Kidney capillary endothelial cell (primary cell): ENCODE data around the gene LINC01488.
A peak's percentile ranks its signal among the peaks of the same experiment; 100 is the strongest.

ENCODE experiments used
- DNase-seq: peaks from one replicate; pipeline ENCODE4 v3.0.0-alpha.2; 2018; ENCODE audit warnings: low spot score

LINC01488 gene

DNA sequence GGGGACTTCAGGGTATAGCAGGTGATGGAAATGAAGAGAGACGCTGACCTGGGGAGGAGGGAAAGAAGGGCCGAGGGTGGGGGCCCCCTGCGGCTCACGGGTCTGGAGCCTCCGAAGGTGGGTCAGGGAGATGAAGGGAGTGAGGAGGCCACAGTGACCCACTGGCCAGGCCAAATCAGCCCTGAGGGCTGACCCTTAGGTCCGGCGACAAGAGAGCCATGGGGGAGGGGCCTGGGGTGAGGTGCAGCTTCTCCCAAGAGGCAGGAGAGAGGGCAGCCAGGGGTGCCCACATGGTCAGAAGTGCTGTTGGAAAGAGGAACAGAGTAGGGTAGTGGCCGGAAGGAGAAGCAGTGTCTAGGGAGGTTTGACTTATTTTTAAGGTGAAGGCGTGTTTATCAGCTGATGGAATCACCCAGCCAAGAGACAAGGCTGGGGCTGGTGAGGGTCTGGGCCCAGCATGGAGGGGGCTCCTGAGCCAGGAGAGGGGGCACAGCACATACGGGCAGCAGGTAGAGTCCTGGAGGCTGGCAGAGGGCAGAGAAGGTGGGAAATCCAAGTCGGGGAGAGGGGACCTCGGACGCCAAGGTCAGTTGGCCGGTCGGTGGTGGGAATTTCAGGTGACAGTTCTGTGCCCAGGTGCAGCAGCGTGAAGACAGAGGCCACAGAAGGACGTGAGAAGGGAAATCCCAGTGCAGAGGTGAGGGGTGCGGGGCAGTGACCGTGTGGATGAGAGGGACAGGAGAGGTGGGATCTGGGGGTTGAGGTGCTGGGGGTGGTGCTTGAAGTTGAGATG lies 49.0 kb downstream of the LINC01488 start:
- DNase-seq: no peak

DNA sequence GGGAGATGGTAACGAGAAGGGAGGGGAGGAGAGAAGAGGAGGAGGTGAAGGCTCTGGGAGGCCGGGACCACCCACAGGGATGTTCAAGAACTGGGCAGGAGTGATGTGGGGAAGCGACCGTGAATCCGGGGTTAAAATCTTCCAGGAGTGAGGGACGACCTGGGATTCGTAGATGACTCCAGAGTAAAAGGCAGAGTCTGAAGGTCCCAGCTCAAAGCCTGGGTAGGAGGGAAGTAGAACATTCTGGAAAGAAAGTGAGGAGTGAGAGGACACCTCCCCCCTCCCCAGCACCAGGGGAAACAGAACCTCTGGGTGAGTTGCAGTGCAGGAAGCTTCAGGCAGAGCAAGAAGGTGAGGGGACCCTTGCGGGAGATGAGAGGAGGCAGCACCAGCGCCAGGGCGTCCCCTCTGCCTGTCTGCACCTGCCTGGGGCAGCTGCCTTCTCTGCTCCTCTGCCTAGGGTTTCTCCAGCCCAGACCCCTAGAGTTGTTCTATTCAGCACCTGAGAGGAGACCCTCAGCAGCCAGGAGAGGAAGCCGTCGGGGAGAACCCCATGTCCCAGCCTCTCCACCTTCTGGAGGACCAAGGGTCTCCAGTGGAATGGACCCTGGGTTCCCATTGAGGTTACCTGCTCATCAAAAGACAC lies 49.7 kb downstream of the LINC01488 start:
- DNase-seq: no peak

DNA sequence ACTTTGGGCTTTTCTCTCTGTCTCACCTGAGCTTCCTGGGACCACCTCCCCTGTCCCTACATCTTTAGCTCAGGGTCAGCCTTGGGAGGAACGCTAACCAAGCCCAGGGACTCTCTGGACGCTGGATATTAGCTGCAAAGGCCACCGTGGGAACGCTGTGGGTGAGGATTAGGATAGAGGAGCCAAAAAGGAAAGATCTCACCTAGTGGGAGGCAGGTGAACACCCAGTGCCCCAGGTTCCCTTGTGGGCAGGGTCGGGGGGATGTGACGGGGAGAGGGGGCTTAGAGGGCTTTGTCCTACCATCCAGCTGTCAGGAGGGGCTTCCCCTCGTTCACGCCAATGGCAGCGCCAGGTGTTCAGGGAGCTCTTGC lies 50.2 kb downstream of the LINC01488 start:
- no peak for DNase-seq

DNA sequence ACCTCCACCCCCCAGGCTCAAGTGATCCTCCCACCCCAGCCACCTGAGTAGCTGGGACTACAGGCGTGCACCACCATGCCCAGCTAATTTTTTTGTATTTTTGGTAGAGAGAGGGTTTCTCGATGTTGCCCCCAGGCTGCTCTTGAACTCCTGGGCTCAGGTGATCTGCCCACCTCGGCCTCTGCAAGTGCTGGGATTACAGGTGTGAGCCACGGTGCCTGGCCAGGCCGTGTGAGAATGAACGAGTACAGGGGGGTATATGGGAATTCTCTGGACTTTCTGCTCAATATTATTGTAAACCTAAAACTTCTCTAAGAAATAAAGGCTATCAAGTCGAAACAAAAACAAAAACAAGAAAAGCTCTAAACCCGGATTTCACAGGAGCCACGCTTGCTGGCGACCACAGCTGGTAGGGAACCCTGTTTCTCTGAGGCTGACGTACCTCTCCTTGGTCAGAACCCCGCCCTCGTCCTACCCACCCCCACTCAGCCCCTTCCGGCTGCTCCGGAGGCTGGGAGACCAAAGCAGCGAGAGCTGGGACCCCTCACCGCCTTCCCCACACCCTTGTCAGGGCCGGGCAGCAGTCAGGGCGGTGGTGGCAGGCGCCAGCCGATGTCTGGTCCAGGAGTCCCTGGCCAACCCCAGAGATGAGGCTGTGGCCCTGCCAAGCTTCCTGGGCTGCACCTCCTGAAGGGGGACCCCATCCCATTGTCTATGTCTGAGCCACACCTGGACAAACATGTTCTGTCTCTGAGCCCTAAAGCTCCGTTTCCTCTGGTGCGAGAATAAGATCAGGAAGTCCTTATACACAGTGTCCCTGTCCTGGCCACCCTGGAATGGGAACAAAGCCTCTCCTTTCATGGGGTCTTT lies 52.1 kb downstream of the LINC01488 start:
- no peak for DNase-seq

DNA sequence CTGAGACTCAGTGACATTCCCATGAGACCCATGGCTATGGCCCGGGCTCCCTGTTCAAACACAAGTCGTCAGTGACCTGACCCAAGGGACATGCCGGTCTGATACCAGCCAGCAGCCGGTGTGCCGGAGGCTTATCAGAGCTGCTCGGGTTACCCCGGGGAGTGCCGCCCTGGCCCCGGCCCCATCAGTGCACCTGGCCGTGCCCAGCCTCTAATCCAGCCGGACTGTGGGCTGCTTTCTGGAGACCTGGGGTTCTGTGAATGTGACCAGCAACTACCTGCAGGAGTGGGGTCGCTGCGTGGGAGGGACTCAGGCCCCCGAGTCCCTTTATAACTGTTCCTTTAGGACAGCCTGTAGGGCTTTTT lies 52.7 kb downstream of the LINC01488 start:
- no peak for DNase-seq

DNA sequence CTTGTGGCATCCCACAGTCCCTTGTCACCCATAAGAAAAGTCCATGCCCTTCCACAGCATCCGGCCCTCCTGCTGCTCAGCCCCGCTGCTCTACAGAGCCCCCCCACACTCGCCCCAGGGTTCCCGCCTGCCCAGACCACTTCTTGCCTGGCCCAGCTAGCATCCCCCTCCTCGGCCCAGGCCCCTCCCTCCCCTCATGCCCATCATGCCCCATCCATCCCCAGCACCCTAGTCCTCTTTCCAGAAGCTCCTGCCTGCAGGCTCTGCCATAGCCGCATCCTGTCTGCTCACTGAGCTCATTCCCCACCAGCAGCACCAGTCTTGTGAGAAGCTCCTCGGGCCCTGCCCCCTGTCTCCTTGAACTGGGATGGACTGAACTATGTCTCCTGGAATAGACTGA lies 54.4 kb downstream of the LINC01488 start:
- no peak for DNase-seq

DNA sequence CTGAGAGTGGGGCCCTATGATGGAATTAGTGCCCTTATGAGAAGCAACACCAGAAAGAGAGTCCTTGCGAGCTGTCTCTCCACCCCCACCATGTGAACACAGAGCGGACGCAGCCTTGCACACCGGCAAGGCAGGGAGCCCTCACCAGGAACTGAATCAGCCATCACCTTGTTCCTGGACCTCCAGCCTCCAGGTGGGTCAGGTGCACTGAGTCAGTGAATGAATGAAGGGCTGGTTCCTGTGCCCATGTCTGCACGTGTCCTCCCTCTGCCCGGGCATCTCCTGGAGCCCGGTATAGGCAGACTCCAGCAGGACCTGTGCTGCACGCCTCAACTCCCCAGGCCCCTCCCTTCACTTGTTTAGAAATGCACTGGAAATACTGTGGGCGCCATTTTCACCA lies 54.9 kb downstream of the LINC01488 start:
- no peak for DNase-seq

DNA sequence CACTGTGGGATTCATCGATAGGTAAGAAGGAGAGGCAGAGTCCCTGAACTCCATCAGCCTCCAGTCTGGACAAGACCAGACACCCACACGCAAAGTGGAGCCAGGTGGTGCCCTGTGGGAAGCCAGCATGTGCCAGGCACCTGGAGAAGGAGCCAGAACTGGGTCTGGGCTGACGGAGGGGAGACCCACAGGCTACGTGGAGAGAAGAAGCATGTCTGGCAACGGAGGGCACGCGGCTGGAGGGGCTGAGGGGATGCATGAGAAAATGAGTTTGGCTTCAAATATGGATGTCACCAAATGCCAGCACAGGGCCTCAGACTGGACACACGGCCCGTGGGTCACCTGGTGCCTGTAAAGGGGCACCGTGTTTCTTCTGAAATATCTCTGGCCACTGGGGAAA lies 55.7 kb downstream of the LINC01488 start:
- DNase-seq: no peak

DNA sequence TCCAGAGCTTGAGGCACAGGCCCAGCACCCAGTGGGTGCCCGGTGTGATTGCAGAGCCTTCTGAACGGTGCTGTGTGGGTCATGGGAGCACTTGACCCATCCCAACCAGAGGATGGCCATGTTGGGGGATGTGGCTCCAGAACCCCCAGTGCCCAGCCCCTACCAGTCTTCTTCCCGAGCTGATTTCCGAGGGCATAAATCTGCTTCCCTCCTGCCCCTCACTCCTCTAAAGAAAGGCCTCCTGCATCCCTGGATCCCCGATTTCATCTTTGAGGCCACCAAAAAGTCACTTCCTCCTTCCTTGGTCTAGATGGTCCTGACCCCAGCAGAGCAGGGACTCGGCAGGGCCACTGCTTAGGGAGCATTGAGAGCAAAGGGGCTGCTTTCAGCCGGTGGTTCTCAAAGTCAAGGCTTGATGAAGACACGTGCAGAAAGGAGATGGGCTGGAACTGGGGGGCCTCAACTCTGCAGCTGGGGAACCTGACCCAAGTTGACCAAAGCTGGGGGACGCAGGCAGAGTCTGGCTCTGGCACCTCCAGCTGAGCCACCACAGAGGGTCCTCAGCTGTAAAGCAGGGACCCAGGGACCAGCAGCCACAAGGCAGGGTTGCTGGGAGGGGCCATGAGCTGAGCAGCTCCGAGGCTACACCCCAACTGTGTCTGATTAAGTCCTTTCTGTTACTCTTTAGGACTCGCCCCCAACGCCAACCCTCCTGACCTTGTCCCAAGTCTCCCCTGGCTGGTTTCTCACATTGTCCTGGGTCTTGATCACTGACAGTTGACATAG lies 56.6 kb downstream of the LINC01488 start:
- no peak for DNase-seq

DNA sequence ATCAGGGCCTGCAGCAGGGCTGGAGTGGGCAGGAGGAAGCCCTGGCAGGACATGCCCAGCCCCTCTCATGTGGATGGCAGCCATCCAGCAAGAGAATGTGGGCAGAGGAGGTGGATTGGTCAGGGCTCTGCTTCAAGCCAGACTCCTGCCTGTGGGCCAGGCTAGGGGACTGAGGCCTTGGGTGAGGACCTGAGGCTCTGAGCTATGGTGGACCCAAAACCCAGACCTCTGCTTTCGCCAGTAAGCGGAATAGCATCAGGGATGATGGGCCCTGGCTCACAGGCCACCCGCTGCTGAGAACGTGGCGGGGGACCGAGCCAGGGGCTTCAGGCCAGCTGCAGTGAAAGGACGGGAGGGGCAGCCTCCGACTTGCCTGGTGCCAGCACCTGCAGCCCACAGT lies 57.4 kb downstream of the LINC01488 start:
- DNase-seq: no peak

DNA sequence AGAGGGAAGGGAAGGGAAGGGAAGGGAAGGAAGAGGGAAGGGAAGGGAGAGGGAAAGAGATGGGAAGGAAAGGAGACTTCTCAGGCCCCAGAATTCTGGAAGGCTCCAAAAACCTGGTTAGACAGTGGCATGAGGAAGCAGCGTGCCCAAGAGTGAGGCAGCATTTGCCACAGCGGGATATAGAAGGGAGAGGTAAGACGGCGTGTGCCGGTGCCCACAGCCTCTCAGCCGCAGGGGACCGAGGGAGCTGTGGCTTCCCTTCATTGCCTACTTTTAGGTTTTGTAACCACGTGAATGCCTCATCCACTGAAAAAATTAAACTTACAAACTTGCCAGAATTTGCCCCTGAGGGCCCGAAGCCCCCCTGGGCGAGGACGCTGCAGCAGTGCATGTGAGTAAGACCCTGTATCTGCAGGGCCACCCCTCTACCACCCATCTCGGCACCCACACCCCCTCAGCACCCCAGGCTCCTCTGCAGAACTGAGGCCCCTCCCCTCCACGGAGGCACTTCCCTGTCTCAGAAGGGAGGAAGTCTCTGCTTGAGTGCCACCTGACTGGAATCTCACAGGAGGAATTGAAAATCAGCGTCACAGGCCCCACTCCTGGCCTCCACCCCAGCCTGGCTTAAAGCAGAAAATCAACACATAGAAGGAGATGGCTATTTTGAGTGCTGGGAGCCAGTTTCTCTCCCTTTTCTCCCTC lies 58.1 kb downstream of the LINC01488 start:
- no peak for DNase-seq

DNA sequence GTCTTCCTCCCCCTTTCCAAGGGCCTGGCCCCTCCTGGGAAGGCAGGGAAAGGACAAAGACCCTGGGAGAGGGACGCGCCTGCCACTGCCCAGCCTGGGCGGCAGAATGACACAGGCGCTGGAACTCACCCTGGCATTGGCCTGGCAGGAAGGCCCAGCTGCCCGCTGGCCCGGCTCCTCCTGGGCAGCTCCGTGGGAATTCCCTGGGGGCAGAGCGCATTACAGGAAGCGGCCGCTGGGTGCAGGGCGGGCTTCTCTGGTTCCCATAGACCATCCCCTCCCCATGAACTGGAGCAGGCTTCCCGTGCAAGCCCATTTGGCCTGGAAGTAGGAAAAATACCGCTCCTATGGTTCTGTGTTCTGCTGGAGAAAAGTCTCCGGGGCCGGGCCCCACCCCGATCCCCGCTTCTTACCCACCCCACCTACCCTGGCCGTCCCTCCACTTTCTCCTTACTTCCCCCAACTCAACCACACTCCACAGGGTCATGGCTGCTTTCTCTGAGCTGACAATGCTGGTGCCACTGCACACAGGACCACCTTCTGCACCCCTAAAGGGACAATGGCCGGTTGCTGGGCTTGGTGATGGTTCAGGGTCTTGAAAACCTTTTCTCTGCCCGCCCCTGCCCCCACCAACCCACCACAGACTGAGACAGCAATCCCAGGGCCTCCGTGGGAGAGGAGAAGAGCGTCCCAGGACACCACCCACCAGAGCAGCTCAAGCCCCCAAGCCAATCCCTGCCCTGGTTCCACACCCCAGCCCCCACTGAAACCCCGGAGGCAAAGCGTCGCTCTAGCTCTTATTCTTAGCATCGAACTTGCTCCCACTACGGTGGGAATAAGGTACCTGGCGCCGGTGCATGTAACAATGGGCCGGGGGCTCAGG lies 58.9 kb downstream of the LINC01488 start:
- no peak for DNase-seq

DNA sequence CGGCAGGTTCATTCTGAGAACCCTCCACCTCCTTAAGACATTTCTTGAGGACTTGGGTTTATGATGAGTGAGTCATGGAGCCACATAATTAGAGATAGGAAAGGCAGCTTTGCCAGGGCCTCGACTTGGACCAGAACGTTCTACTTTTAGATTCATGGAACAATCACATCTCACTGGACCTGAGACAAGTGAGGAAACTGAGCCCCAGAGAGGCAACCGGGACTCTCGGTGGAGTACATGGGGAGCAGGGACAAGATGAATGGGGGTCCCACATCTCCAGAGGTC lies 59.5 kb downstream of the LINC01488 start:
- DNase-seq: no peak

DNA sequence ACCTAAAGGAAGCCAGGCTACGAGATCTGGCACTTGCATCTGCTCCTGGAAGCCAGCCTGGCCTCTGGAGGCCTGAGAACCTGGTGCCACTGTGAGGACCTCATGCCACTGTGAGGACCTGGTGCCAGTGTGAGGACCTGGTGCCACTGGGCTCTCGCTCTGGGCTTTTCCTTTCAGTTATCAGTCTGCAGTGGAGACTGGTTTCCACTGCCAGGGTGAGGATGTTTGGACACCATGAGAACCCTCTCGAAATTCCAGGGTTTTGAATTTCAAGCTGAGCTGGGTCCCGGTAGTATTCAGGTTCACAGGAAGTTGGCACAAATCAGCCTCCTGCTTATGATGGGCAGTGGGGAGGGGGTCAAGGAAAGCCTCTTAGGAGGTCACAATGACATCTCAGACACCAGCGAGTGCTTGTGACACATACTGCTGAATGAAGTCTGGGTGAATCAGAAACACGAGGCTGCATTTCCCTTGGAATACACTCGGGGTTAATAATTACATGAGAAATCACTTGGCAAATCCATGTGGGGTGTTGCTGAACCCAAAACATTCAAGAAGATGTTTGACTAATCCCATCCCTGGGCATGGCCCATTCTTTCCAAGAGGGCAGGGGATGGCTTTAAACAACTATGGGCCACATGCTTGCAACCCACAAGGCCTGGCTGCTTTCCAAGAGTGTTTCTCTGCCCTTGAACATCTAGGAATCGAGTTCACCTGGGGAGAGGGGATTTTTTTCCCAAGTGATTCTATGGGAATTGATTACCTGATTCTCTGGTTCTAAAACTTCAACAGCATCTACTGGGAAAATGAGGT lies 60.2 kb downstream of the LINC01488 start:
- DNase-seq: peak; percentile 24

DNA sequence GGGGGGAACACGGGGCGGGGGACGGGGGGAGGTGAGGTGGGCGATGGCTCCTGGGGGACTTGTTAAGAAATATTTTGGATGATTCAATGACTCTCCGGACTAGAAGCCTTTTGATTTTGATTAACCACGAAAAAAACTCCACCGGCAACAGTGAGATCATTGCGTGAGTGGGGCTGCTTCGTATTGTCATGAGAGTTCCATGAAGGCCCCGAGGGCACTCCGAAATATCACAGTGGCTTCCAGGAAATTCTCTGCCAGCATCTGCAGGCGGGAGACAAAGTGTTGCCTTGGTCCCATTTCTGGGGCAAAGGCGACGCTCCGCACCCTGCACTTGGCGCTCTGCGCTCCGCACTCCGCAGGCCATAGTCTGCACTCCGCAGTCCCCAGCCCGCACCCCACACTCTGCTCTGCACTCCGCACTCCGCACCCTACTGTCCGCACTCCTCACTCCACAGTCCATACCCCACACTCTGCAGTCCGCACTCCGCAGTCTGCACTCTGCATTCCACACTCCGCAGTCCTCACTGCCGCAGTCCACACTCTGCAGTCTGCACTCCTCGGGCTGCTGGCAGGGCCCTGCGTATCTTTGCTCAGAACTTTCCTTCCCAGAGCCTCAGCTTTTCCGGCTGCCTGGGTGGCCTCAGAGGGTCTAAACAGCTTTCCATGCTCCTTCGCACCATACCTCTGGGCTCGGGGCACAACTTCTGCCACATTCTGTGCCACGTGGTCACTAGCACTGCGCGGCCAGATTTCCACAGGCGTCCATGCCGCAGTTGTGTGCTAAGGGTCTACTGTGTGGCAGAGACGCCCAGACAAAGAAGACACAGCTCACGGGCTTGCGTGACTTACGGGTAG lies 61.1 kb downstream of the LINC01488 start:
- no peak for DNase-seq
